PFSK-1 (cell line): ENCODE measurements around the gene LRRC23.

Experiments
- FOXP2 ChIP-seq: optimal IDR thresholded peaks from 2 replicates; pipeline ENCODE3; 2011; ENCODE audit warnings: borderline replicate concordance, control low read depth, inconsistent platforms; ENCODE audit not compliant: insufficient read depth; ENCODE audit errors: extremely low read length, extremely low read depth
- POLR2AphosphoS5 ChIP-seq: IDR thresholded peaks from 2 replicates; pipeline ENCODE4 v1.6.1; 2012; ENCODE audit warnings: low read depth, mild to moderate bottlenecking, control low read depth, low read length, moderate library complexity
- REST ChIP-seq, 2 experiments: IDR thresholded peaks; 2 replicates each; pipeline versions ENCODE4 v1.6.1 to v1.8.0; 2011 to 2012; ENCODE audit warnings: low read depth in 2 of 2, low read length in 2 of 2, control low read depth in 1 of 2, inconsistent platforms in 1 of 2, mild to moderate bottlenecking in 1 of 2, moderate library complexity in 1 of 2; ENCODE audit not compliant: insufficient read depth in 1 of 2
- SIN3A ChIP-seq: IDR thresholded peaks from 2 replicates; pipeline ENCODE4 v1.6.1; 2012; ENCODE audit warnings: mild to moderate bottlenecking, low read length, moderate library complexity, borderline replicate concordance; ENCODE audit not compliant: insufficient read depth
- TAF1 ChIP-seq: IDR thresholded peaks from 2 replicates; pipeline ENCODE4 v1.6.1; 2012; ENCODE audit warnings: low read length, control low read depth, borderline replicate concordance; ENCODE audit not compliant: insufficient read depth

LRRC23 gene

GRCh38 chr12:6899837-6900519, 4.6 kb upstream of the LRRC23 start:
- no peak for TF ChIP-seq SIN3A
- TF ChIP-seq REST (IDR thresholded peaks at IDR 0.05; ENCODE audit: insufficient read depth in 1 of 2, low read depth in 2 of 2, low read length in 2 of 2): no peak
- no peak for TF ChIP-seq TAF1
- TF ChIP-seq FOXP2: no peak
- no peak for TF ChIP-seq POLR2AphosphoS5

GRCh38 chr12:6902448-6902847, 2.2 kb upstream of the LRRC23 start:
- TF ChIP-seq FOXP2: no peak
- TF ChIP-seq REST (IDR thresholded peaks at IDR 0.05; ENCODE audit: insufficient read depth in 1 of 2, low read depth in 2 of 2, low read length in 2 of 2): no peak
- TF ChIP-seq POLR2AphosphoS5: no peak
- no peak for TF ChIP-seq TAF1
- TF ChIP-seq SIN3A: no peak

- TF ChIP-seq SIN3A (no peak), TAF1 (no peak), REST (IDR thresholded peaks at IDR 0.05; ENCODE audit: insufficient read depth in 1 of 2, low read depth in 2 of 2, low read length in 2 of 2) (no peak), FOXP2 (no peak), POLR2AphosphoS5 (no peak)
Observed at GRCh38 chr12:6903722-6904121, 900 bp upstream of the LRRC23 start.

- TF ChIP-seq TAF1: no peak
- no peak for TF ChIP-seq REST (IDR thresholded peaks at IDR 0.05; ENCODE audit: insufficient read depth in 1 of 2, low read depth in 2 of 2, low read length in 2 of 2)
- no peak for TF ChIP-seq POLR2AphosphoS5
- TF ChIP-seq SIN3A: no peak
- TF ChIP-seq FOXP2: no peak
Observed at GRCh38 chr12:6905414-6906040, 905 bp downstream of the LRRC23 start.
